HL-60/S4 (cell line): Measurements from ENCODE around the gene NPC2.

Source experiments
- in situ Hi-C: fragments of 300-500 bp; cut with MboI; formaldehyde crosslinking; loops from 2 replicates; pipeline ENCODE4 v1.14.3; 2022; ENCODE audit warnings: low sequenced_read_pairs

Gene NPC2

DNA sequence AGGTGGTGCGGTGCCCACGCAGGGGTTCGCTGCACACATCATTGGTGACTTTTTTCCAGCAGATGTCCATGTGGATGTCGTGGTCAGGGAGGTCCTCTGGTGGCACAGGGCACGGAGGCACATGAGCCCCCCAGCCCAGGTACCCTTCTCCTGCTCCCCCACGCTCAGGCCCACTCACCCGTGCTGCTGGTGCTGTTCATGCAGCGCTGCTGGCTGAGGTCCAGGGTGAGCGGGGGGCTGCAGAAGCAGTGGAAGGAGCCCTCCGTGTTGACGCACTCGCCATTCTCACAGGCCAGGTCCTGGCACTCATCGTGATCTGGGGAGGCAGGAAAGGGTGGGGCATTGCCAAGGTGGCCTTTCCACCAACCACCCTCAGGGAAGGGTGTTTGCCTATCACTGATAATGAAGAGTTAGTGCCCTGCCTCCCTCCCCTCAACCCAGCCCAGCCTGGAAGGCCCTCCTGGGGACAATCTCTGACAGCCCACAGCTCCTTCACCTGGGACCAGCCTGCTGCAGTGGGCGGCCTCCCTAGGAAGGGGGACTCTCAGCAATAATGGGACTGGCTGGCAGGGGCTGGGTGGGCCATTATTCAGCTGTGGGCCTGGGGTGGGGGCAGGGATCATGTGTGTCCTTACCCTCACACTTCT lies 10.3 kb upstream of the NPC2 start:
- in situ Hi-C loops = no loop called here

DNA sequence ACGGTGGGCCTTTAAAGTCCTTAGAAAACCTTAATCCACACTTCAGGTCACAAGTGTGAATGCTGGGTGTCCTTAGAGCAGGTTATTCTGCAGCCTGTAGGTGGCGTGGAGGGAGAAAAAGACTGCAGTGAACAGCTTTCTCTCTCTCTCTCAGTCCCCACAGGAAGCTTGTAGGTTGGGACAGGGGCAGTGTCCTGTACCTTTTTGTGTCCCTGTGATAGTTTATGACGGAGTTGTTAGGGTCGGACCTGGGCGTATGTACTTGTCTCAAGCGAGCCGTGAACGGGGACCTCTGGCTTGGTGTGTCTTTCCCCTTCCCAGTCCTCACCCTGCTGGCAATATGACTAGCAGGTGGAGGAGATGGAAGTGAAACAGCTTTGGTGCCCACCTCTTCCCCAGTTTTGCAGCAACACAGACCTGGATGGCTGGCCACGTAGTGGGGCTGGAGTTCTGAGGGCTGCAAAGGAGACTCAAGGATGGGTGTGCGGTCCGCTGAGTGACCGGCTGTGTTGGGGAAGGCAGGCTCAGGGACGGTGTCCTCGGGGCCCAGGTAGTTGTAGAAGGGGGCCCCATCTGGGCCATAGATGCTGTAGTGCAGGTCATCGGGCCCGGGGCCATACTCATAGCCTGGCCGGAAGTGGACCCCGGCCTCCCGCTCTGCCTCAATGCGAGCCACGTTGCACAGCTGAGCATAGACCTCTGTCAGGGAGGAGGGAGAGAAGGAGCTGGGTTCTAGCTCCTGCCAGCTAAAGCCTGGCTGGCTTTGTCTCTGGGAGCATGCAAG lies 9.3 kb upstream of the NPC2 start:
- in situ Hi-C loops = no loop called here

DNA sequence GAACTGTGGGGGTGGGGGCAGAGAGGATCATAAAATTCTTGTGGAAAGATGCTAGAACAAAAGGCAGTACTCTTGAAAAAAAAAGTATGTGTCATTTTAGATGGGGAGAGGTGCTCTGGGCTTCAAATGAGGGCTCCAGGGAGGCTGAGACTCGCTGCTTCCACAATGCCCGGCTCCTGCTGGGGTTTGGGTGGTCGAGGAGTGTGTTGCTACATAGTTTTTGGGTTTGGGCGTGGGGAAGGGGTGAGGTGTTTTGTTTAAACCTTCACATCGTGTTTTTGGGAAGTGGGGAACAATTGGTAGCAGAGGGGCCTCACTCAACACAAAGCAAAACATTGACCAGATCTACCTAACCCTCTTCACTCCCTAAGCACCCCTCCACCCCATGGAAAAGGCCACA lies 8.6 kb upstream of the NPC2 start:
- in situ Hi-C loops = no loop called here

DNA sequence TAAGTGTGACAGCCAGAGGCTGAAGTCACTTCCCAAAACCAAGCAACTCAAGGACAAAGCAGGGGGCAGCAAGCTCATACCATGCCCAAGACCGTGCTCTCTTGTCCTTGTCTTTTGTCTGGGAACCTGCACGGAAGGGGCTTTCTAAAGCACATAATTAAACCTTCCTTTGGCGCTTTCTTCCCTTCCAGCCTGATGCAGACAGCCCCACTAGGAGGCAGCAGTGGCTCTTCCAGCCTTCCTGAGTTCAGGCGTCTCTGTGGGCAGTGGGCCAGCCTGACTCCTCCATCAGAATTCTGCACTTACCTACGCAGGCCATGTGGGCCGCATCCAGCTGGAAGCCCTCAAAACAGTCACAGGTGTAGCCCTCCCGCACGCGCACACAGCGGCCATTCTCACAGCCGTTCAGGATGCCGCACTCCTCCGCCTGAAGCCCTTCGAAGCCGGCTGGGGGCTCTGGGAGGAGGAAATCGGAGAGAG lies 8.1 kb upstream of the NPC2 start:
- in situ Hi-C loops = no loop called here

DNA sequence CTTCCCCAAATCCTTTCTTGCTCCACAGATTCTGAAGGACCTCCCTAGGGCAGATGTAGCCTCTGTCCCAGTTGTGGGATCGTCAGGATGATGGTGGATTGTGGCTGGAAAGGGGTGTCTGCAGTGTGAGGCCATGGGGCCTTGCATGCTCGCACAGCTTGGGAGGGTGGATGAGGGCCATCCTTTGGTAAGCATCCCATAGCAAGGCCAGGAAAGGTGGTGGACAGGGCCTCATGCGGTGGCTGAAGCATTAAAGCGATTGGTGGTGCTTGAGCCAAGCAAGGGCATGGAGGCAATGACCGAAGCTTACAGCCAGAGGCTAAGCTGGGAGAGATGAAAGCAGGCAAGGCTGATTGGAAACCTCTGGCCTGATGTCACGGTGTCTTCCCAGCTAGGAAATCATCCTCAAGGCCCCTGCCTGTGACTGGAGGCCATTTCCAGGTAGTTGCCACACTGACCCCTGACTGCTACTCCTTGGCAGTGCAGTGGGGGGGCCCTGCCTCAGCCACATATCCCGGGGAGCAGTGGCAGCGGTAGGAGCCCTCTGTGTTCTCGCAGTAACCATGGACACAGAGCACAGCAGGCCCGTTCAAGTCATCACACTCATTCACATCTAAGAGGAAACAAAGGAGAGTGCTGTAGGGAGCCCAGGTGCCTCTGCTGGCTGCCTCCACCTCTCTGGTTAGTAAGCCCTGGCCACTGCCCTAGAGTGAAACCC lies 7.5 kb upstream of the NPC2 start:
- in situ Hi-C loops = no loop called here

DNA sequence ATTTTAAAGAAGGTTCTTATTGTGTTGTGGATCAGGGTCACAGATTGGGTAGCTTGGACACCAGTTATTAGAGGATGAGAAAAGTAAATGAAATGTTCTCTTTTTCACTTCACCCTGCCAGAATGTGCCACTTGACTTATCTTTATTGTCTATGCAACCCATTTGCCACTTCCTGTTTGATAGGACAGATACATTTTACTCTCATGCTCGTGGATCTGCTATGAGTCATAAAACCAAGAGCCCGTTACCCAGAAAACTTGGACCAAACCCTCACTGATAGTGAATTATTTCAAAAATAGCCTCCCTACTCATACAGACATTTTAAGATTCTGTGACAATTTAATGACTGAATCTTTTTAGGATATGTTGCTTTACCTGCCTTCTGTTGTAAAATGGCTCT lies 2.3 kb upstream of the NPC2 start:
- in situ Hi-C loops = no loop called here

DNA sequence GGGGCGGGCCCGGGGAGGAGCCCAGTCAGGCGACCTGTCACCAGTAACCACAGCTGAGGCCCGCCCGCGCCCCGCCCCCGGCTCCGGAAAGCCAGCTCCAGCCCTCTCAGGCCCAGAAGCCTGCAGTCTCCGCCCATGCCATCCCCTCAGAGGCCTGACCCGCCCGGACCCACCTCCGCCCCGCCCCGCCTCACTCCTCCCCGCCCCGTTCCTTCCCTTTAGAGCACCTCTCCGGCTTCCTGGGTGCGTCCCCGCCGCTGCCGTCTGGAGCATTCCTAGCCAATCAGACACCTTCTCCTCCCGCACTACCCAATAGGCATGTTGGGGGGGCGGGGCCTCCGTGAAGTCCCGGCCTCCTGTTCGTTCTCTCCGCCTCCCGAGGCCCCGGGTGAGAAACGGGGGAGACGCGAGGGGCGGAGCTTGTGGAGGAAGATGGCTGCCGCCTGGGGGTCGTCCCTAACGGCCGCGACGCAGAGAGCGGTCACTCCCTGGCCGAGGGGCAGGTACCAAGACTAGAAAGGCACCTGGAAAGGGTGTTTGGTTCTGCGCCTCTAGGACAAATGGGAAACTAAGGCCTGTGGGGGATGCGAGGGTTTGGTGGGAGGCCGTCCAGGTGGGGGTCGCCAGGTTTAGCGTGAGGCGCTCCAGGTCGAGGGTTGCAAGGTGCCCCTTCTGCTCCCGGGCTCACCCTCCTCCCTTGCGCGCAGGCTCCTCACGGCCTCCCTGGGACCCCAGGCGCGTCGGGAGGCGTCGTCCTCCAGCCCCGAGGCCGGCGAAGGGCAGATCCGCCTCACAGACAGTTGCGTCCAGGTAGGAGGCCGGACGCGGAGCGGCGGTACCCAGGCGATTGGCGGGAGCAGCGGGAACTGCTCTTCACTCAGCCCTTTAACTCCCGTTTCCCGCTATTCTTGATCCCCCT lies 497 bp upstream of the NPC2 start, which contains the start of gene ISCA2:
TSS of gene ISCA2 (plus strand) at position 423 of the 919 bp plus-strand sequence. CDS start at position 433, 10 bp downstream.
- in situ Hi-C loops = no loop called here

DNA sequence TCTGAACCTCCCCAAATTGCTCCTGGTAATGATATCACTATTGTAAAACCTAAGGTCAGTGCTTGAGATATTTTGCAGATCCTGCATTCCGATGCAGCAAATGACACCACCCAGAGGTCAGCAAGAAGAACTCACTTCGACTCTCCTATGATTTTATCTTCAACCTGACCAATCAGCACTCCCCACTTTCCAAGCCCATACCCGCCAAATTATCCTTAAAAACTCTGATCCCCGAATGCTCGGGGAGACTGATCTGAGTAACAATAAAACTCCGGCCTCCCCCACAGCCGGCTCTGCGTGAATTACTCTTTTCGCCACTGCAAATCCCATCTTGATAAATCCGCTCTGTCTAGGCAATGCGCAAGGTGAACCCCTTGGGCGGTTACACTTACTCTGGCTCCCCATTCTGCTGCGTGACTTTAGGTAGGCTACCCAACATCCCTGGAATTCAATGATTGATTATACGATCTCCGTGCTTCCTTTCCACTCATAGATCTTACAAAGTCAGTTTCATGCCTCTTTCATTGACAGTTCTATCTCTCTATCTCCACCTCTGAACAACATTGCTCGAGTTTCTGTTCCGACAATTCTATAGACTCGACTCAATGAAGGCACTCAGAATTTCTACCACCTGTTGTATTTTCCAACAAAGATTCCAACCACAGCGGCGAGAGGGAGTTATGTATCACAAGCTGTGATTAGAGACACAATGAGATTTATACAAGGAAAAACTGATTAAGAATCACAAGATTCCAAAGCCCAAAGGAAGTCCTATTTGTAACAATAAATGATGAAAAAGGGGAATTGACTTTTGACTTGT lies 939 bp downstream of the NPC2 start:
- in situ Hi-C loops = no loop called here

DNA sequence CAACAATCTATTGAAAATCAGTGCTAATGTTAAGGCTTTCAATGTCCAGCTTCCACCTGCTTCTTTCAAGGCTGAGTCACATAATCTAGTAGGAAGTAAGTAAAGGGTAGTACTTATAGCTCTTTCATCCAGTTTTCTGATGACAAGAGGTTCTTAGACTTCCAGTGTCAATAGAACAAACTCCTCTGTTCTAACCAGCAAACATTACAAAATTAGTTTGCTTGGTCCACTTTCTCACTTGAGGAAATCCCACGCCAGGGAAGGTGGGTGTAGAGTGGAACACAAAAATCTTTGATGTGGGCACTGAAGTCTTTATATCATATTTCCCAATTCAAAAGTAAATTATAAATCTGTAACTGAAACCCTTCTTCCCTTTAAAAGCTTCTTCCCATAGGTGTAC lies 2.6 kb downstream of the NPC2 start:
- in situ Hi-C loops = no loop called here

DNA sequence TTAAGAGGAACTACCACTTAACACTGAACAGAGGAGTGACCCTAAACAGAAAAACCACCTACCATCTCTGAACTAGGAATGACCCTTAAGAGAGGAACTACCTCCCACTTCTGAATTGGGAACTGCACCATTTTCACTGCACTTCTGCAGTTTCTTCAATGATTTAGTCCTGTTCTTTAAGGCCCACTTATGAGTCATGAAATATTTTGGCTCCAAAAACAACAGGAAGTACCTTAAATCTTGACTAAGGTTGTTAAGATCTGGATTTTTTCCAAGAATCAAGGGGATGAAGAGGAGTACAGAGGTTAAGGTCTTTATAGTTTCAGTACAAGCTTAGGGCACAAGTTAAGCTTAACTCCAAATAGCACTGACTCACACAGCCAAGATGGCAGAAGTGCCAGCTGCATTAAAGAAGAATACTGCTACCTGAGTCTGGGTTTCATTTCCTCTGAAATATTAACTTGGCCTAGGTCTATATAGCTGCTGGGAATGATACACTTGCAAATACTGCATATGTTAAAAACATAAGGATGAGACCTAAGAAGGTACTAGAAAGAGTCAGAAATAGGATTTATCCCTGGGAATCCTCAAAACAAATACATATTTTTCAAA lies 4.2 kb downstream of the NPC2 start:
- in situ Hi-C loops = no loop called here

DNA sequence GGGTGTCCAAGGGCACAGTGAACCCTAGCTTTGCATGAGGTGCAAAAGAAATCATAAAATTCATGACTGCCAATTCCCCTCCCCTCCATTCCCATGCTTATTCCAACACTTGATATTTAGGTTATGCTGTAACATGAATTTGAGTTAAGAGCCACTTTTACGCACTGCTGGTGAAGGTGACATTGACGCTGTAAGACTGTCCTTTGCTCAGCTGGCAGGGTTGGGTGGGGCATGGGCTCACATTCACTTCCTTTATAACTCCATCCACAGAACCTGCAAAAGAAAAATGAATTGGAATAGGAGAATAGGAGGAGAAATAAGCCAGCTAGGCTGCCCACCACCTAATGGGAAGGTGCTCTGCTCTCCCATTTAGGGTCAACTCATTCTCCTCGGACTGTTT lies 6.9 kb downstream of the NPC2 start:
- in situ Hi-C loops = no loop called here

DNA sequence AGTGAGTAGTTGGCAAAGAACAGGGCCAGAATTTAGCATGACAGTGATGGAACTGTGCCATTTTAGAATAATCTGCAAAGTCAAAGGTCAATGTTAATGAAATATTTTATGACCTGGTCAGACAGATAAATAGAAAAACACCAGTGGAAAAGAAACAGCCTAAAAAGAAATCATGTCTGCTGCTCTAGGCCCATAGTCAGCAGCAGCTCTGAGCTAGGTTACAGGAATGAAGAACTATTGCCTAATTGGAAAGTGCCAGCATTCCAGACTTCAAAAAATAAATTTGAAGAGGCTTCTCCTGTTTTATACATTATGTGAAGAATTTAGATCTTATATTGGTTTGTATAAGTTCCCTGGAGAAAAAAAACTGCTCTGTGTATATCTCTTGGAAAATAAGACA lies 9.8 kb downstream of the NPC2 start:
- in situ Hi-C loops = no loop called here

DNA sequence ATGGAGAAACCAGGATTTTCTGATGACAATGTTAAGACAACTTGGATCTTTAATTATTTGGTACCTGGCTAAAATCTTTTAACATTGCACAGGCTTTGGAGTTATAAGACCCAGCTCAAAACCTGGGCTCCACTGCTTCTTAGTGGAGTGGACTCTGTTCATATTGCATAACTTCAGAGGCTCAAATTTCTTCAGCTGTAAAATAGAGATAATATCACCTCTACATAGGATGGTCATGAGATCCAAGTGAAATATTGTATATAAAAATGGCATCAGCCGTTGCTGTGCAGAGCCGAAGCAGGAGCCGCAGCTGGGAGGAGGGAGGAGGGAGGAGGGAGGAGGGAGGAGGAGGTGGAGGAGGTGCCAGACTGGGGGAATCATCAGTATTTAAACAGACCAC lies 10.5 kb downstream of the NPC2 start:
- in situ Hi-C loops = no loop called here

DNA sequence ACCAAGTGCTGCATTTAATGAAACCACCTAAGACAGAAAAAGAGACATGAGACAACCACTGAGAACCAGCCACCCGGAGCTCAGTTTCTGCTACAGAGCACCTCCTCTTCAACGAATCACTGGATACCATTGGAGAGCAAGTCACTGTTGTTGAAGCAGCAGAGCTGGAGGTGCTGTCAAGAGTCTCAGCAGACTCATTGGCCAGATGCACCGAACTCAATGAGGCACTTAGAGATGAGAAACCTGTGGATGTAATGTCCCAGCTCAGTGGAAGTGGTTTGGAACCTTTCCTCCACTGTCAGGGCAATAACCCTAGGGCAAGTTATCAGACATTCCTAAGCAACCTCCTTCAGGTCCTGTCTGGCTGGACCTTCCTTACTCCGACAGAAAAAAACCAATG lies 13.1 kb downstream of the NPC2 start:
- in situ Hi-C loops = no loop called here

DNA sequence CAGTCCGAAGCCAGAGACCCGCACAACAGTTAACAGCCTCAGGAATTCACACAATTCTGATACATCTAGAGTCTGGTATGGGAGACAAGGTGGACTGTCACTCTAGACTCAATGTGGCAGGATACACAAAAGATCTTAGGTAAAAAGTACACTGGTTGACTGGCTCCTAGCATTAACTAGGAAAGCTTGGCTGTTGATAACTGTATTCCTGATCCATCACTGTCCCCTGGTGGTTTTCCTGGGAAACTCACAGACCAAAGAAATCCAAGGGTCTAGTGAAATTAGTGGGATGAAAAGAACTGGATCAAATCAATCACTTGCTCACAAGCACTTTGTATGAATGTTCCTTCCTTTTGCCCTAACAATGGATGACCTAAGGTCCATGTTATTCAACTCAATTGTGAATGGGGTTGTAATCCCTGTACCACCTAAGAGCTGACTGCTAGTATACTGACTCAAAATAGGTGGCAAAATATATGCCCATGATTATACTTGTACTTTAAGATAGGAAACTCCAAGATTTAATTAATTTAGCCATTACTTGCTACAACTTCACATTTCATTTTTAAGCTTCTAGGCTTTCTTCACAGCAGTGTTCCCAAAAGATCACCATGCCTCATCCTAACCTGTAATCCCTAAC lies 14.0 kb downstream of the NPC2 start:
- in situ Hi-C loops = no loop called here

DNA sequence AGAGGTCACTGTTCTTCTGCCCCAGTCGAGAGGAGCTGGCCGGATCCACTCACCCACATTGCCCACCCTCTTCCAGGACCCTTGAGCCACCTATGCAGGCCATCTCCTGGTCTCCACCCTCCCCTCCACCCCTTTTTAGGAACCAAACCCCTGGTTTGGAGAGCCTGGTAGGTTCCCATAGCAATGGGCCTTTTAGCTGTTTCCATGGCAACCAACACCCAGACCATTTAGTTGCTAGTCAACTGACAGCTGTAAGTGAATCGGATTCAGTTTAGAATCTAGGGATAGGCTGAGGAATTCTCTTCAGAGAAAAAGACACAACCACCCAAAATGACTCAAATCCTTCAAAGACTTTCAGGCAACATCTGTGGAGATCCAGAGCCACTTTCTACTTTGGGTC lies 16.5 kb downstream of the NPC2 start:
- in situ Hi-C loops = no loop called here

DNA sequence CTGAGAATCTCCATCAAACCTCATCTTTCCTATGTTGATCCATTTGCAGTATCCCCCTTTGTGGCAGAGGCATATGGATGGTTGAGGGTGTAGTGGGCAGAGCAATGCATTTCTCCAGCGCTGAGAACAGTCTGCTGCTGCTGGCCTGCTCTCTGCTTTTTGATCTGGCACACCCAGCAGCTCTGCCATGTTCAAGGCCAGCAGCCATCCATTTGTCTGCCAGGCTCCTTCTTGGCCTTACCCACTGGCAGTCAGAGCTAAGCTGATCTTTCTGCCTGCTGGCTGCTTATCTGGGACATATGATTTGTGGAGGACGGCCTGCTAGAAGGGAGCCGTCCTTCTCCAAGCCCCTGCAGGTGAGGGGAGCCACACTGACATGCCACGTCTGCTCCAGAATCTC lies 17.0 kb downstream of the NPC2 start:
- in situ Hi-C loops = no loop called here

DNA sequence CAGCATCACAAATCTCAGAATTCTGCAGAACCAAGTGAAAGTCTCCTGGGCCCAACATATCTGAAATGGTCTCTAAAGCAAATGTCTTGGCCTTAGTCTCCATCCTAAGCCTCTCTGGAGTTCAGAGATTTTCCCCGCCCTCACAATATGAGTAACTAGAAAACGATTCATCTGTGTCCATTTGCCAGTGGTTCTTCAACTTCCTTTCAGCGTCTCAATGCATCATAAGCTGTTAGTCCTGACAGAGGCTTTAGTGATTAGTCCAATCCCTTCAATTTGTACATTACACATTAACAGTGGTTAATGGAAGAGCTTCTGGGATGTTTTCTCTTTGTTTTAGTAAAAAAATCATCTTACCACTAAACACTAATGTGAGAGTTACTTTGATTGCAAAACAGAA lies 17.4 kb downstream of the NPC2 start:
- in situ Hi-C loops = no loop called here

DNA sequence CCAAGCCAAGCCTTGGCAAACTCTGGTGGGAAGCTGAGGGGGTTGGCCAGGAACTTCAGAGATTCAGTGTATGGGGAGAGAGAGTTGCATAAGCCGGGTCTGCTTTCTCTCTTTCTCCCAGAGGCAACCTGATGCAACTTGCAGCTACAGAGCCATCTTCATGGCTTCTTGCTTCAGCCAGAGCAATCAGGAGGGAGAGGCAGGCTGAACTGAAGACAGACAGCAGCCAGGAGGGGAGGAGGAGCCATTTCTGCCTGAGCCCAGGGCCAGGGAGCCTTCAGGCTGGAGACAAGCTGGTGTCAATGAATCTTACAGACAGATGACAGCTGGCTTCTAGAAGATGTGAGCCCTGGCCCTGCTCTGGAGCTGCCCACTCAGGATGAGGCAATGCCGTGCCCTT lies 18.7 kb downstream of the NPC2 start:
- in situ Hi-C loops = no loop called here
